Right renal pelvis (tissue), 4 donors: ENCODE results near the gene ZNF564. TPM values are rescaled to one million over a fixed set of nuclear protein-coding genes. Genes with fewer than 3 reads are reported as not detected.
"Not testable (repeated sequence)": the region's sequence is repeated elsewhere in the genome, so short reads cannot be mapped to it uniquely, and the experiment has no call there.

ENCODE experiments used
- DNase-seq, 4 donors: peaks; one replicate each; pipeline ENCODE4 v3.0.0-alpha.2; 2013; ENCODE audit warnings: low read depth in 4 of 4, low spot score in 3 of 4, missing footprints in 1 of 4
- polyA plus RNA-seq, 4 donors: library from polyadenylated mRNA; unstranded; fragments of 120-200 nt; gene quantifications; one replicate each; pipeline ENCODE4 v1.2.1, GENCODE V29; 2013; ENCODE audit not compliant: insufficient read length in 4 of 4

ZNF564 gene
- polyA plus RNA-seq, 4 donors, result 13.5 to 15.9 (median 14.9) TPM

- DNase-seq, result no peak
Measured at GRCh38 chr19:12513531-12514061, 37.7 kb downstream of the ZNF564 start.

GRCh38 chr19:12497032-12497431 lies 54.2 kb downstream of the ZNF564 start:
- no peak for DNase-seq

DNA sequence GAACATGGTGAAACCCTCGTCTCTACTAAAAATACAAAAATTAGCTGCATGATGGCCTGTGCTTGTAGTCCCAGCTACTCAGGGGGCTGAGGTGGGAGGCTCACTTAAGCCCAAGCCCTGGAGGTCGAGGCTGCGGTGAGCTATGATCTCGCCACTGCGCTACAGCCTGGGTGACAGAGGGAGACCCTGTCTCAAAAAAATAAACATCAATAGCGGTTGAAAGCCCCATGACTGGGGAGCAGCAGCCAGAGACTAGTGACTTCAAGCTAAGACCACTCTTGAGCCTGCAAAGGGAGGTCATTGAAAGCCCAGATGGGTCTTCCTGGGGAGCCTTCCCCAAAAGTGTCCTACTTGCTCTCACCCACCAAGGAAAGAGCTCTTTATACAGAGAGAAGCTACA lies 54.8 kb downstream of the ZNF564 start:
- no peak for DNase-seq

GRCh38 chr19:12495002-12495802 lies 56.1 kb downstream of the ZNF564 start:
- DNase-seq, result peak; percentile 84 to 93 (median 92)

DNA sequence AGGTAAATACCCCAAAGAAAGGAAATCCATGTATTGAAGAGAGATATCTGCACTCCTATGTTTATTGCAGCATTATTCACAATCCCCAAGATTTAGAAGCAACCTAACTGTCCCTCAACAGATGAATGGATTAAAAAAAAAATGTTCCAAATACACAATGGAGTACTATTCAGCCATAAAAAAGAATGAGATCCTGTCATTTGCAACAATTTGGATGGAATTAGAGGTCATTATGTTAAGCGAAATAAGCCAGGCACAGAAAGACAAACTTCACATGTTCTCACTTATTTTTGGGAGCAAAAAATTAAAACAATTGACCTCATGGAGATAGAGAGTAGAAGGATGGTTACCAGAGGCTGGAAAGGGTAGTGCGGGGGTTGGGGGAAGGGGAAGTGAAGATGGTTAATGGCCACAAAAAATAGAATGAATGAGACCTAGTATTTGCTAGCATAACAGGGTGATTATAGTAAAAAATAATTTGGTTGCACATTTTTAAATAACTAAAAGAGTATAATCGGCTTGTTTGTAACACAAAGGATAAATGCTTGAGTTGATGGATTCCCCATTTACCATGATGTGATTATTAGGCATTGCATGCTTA lies 56.9 kb downstream of the ZNF564 start:
- no peak for DNase-seq

DNA sequence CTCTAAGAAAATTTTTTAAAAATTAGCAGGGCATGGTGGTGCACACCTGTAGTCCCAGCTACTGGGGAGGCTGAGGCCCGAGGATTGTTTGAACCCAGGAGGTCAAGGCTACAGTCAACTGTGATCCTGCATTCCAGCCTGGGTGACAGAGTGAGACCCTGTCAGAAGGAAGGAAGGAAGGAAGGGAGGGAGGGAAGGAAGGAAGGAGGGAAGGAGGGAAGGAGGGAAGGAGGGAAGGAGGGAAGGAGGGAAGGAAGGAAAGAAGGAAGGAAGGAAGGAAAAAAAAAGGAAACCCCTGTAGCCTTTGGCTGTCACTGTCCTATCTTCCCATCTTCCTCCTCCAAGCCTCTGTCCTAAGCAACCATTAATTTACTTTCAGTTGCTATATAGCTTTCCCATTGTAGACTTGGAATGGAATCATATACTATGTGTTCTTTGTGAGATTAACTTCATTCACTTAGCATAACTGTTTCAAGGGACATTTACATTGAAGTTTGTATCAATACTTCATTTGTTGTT lies 65.0 kb downstream of the ZNF564 start:
- not testable (repeated sequence) for DNase-seq

- no peak for DNase-seq
Measured at GRCh38 chr19:12485571-12485970, 65.7 kb downstream of the ZNF564 start.

GRCh38 chr19:12485052-12485416 lies 66.2 kb downstream of the ZNF564 start:
- DNase-seq, result no peak

- DNase-seq, result peak; percentile 91 to 93 (median 92)
Measured at GRCh38 chr19:12484371-12485051, 66.8 kb downstream of the ZNF564 start, which contains the start of gene ZNF709. TSS of gene ZNF709 (minus strand) at chr19:12484816. CDS start at chr19:12484657, 159 bp downstream.

GRCh38 chr19:12484011-12484370 lies 67.3 kb downstream of the ZNF564 start:
- no peak for DNase-seq

GRCh38 chr19:12482509-12482886 lies 68.8 kb downstream of the ZNF564 start:
- DNase-seq, result no peak

- DNase-seq, result no peak
Measured at GRCh38 chr19:12481781-12482508, 69.3 kb downstream of the ZNF564 start.

GRCh38 chr19:12478234-12478941 lies 72.9 kb downstream of the ZNF564 start:
- DNase-seq, result no peak

Other genes with a start within 250 kb of the ZNF564 start
- gene ZNF563, start 217.8 kb downstream of the ZNF564 start, polyA plus RNA-seq, result 1 to 10 TPM; 4.2 to 5.0 (median 4.9) TPM
- gene ZNF442, start 185.8 kb downstream of the ZNF564 start, polyA plus RNA-seq, result 1 to 10 TPM; 6.7 to 8.4 (median 7.1) TPM
- gene ZNF799, start 150.2 kb downstream of the ZNF564 start, polyA plus RNA-seq, result 1 to 10 TPM; 6.3 to 9.5 (median 8.4) TPM
- gene ZNF443, start 110.5 kb downstream of the ZNF564 start, polyA plus RNA-seq, result 10 to 100 TPM in 3 of 4 donors, 1 to 10 TPM in 1; 9.7 to 12.0 (median 11.6) TPM
- gene ZNF709, start 66.7 kb downstream of the ZNF564 start, polyA plus RNA-seq, result 1 to 10 TPM; 7.2 to 9.7 (median 9.0) TPM
- gene ZNF490, start 59.3 kb upstream of the ZNF564 start, polyA plus RNA-seq, result 1 to 10 TPM; 3.9 to 5.1 (median 4.9) TPM
- 10 to 100 TPM; 18.3 to 26.1 (median 24.1) TPM for gene ZNF791, start 59.4 kb upstream of the ZNF564 start, polyA plus RNA-seq
- gene MAN2B1, start 115.3 kb upstream of the ZNF564 start, polyA plus RNA-seq, result 10 to 100 TPM; 24.9 to 35.3 (median 29.7) TPM
- gene WDR83, start 115.3 kb upstream of the ZNF564 start, polyA plus RNA-seq, result 10 to 100 TPM; 14.1 to 21.4 (median 15.0) TPM
- gene DHPS, start 130.4 kb upstream of the ZNF564 start, polyA plus RNA-seq, result 10 to 100 TPM; 70.5 to 84.3 (median 75.8) TPM
- gene GNG14, start 136.5 kb upstream of the ZNF564 start, polyA plus RNA-seq, result under 1 TPM in 2 of 4 donors, not detected in 2; 0.39 to 0.56 TPM
- gene FBXW9, start 145.1 kb upstream of the ZNF564 start, polyA plus RNA-seq, result 10 to 100 TPM; 12.1 to 18.5 (median 13.1) TPM
- 10 to 100 TPM; 65.4 to 76.8 (median 68.6) TPM for gene TNPO2, start 172.4 kb upstream of the ZNF564 start, polyA plus RNA-seq
- gene TRIR, start 183.2 kb upstream of the ZNF564 start, polyA plus RNA-seq, result 100 to 1,000 TPM; 155 to 204 (median 164) TPM
- gene GET3, start 186.0 kb upstream of the ZNF564 start, polyA plus RNA-seq, result 10 to 100 TPM; 80.1 to 95.8 (median 88.6) TPM
- gene BEST2, start 200.3 kb upstream of the ZNF564 start, polyA plus RNA-seq, result under 1 TPM in 1 of 4 donors, not detected in 3; 0.12 TPM
- 10 to 100 TPM; 39.0 to 61.9 (median 42.5) TPM for gene HOOK2, start 224.1 kb upstream of the ZNF564 start, polyA plus RNA-seq
- 10 to 100 TPM; 20.1 to 50.8 (median 38.2) TPM for gene JUNB, start 240.0 kb upstream of the ZNF564 start, polyA plus RNA-seq